K562 (cell line): ENCODE results near the gene AKT1S1. TPM values are rescaled to one million over a fixed set of nuclear protein-coding genes. Genes with fewer than 3 reads are reported as not detected.

Source experiments
- CBX2 ChIP-seq: fragments of 200-600 bp; sonication (generic); IDR thresholded peaks from one replicate; pipeline ENCODE4 v1.6.1; 2012; ENCODE audit warnings: mild to moderate bottlenecking, low read length, inconsistent platforms; ENCODE audit not compliant: insufficient read depth, poor library complexity, severe bottlenecking
- DPF2 ChIP-seq: fragments of 450-650 bp; IDR thresholded peaks from 2 replicates; pipeline ENCODE4 v1.6.1; 2016
- GTF2E2 ChIP-seq: fragments of 200-800 bp; sonication (Bioruptor generic); IDR thresholded peaks from 2 replicates; pipeline ENCODE4 v1.6.1; 2016; ENCODE audit warnings: missing genetic modification characterization, missing compliant biosample characterization
- HNRNPL ChIP-seq: fragments of 200-400 bp; formaldehyde crosslinking; IDR thresholded peaks from 2 replicates; pipeline ENCODE4 v1.6.1; 2017; ENCODE audit warnings: low read depth, mild to moderate bottlenecking, low read length
- NCOR1 ChIP-seq: fragments of 450-650 bp; IDR thresholded peaks from 2 replicates; pipeline ENCODE4 v1.6.1; 2016; ENCODE audit warnings: mild to moderate bottlenecking, moderate library complexity
- NR2F6 ChIP-seq: fragments of 450-650 bp; formaldehyde crosslinking; IDR thresholded peaks from 2 replicates; pipeline ENCODE4 v1.4.0; 2020; ENCODE audit warnings: mild to moderate bottlenecking
- POLR2AphosphoS5 ChIP-seq: IDR thresholded peaks from 2 replicates; pipeline ENCODE4 v1.6.1; 2011; ENCODE audit warnings: mild to moderate bottlenecking, low read depth, low read length, moderate library complexity; ENCODE audit not compliant: control insufficient read depth, insufficient read depth
- RHOXF2B ChIP-seq: fragments of 250-450 bp; sonication (Bioruptor Pico); conservative IDR thresholded peaks from 2 replicates; pipeline ENCODE4 v1.5.1; 2021
- SMARCA5 ChIP-seq: fragments of 450-650 bp; IDR thresholded peaks from 2 replicates; pipeline ENCODE4 v1.6.1; 2016
- STAG1 ChIP-seq: sonication (generic); formaldehyde crosslinking; IDR thresholded peaks from 2 replicates; pipeline ENCODE4 v1.5.0; 2020; ENCODE audit warnings: missing genetic modification reagents, borderline replicate concordance
- U2AF1 ChIP-seq: fragments of 200-400 bp; formaldehyde crosslinking; optimal IDR thresholded peaks from 2 replicates; pipeline ENCODE3; 2017; ENCODE audit warnings: mild to moderate bottlenecking, low read depth, low read length, moderate library complexity
- ZNF184 ChIP-seq: sonication (generic); formaldehyde crosslinking; IDR thresholded peaks from 2 replicates; pipeline ENCODE4 v1.5.0; 2020; ENCODE audit warnings: missing genetic modification reagents
- ZNF23 ChIP-seq: fragments of 250-450 bp; sonication (Bioruptor Pico); IDR thresholded peaks from 2 replicates; pipeline ENCODE4 v1.4.0; 2020; ENCODE audit warnings: mild to moderate bottlenecking
- ZNF707 ChIP-seq: fragments of 250-450 bp; sonication (Bioruptor Pico); conservative IDR thresholded peaks from 2 replicates; pipeline ENCODE4 v1.8.0; 2022; ENCODE audit warnings: inconsistent platforms, mild to moderate bottlenecking, moderate library complexity
- polyA plus RNA-seq, 8 experiments: library from polyadenylated mRNA; depleted of rRNA in 4 of 8; stranded (reverse) in 5 of 8; unstranded in 3 of 8; fragments of >200 nt; fragmentation: Nextera tagmentation in 2 of 8; fragmentation: Illumina TruSeq in 1 of 8; extraction: Ambion mirVana in 2 of 8; extraction: Trizol in 1 of 8; gene quantifications; 2 replicates each; pipeline versions ENCODE4 v1.2.1 to v1.2.3, GENCODE V29; 2011 to 2014; ENCODE audit warnings: inconsistent platforms in 1 of 8, missing spikeins in 1 of 8
- total RNA-seq, 7 experiments: library from RNA; depleted of rRNA in 6 of 7; stranded (reverse); fragments of >200 nt in 6 of 7; fragmentation: Illumina TruSeq in 2 of 7; extraction: Trizol in 2 of 7; gene quantifications; 2 replicates each; pipeline versions ENCODE4 v1.2.1 to v1.2.3, GENCODE V29; 2011 to 2021; ENCODE audit warnings: low replicate concordance in 1 of 7
- TF ChIP-seq, protein P1 (sequence below): fragments of 250-450 bp; sonication (Bioruptor Pico); IDR thresholded peaks from 2 replicates; pipeline ENCODE4 v1.5.1; 2021; ENCODE audit warnings: mild to moderate bottlenecking
- TF ChIP-seq, protein P2 (sequence below): fragments of 450-650 bp; formaldehyde crosslinking; IDR thresholded peaks from 2 replicates; pipeline ENCODE4 v1.4.0; 2022; ENCODE audit warnings: mild to moderate bottlenecking, moderate library complexity
- TF ChIP-seq, protein P3 (sequence below): fragments of 250-450 bp; sonication (Bioruptor Pico); IDR thresholded peaks from 2 replicates; pipeline ENCODE4 v1.8.0; 2022; ENCODE audit warnings: moderate library complexity, mild to moderate bottlenecking, inconsistent platforms
- TF ChIP-seq, protein P4 (sequence below): fragments of 450-650 bp; IDR thresholded peaks from 2 replicates; pipeline ENCODE4 v1.6.1; 2018; ENCODE audit not compliant: partially characterized antibody
- TF ChIP-seq, protein P5 (sequence below): fragments of 450-650 bp; formaldehyde crosslinking; IDR thresholded peaks from 2 replicates; pipeline ENCODE4 v1.4.0; 2020; ENCODE audit warnings: mild to moderate bottlenecking

The AKT1S1 gene
- total and polyA plus RNA-seq, 9 of the 15 experiments (the other 6 are each of a cell fraction or from before 2014, with no cell fraction given) = 1.2 to 50.3 (median 17.1) TPM

DNA sequence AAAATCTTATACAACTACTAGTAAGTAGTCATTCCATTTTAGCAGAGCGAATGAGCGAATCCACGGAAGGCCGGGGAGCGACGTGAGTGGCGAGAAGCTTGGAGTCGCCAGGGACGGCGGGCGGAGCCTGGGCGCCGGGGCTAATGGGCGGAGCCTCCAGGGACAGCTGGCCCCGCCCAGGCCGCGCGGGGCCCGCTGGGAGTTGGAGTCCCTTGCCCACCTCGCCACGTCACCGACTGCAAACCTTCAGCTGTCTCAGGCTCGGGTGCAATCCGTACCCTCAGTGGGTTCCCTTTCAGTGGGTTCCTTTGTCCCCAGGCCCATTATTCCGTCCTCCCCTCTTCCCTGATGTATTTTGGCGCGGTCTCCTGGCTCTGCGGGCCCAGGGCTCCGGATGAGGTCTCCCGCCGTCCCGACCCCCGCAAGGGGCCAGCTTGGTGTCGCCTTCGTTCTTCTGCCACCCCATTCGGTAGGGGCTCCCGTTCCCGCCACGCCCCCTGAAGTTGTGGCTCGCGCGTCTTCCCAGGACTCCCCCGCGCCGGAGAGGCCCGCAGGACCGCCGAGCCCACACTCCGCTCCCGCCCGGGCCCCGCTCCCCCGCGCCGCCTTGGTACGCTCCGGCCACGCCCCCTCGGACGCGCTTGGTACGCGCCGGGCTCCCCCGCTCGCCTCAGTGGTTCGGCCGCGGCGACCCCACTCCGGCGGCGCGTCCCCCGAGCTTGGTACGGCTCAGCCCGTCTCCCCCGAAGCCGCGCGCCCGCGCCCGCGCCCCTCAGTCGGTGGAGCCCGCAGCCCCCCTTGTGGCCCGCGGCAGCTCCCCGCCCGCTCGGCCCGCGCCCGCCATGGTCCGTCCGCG is 26.4 kb downstream of the AKT1S1 start, which contains the start of gene PTOV1 (continued):
- TF ChIP-seq, protein P1, sequence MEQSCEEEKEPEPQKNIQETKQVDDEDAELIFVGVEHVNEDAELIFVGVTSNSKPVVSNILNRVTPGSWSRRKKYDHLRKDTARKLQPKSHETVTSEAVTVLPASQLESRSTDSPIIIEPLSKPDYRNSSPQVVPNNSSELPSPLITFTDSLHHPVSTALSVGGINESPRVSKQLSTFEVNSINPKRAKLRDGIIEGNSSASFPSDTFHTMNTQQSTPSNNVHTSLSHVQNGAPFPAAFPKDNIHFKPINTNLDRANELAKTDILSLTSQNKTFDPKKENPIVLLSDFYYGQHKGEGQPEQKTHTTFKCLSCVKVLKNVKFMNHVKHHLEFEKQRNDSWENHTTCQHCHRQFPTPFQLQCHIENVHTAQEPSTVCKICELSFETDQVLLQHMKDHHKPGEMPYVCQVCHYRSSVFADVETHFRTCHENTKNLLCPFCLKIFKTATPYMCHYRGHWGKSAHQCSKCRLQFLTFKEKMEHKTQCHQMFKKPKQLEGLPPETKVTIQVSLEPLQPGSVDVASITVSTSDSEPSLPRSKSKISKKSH = no peak
- TF ChIP-seq, protein P2, sequence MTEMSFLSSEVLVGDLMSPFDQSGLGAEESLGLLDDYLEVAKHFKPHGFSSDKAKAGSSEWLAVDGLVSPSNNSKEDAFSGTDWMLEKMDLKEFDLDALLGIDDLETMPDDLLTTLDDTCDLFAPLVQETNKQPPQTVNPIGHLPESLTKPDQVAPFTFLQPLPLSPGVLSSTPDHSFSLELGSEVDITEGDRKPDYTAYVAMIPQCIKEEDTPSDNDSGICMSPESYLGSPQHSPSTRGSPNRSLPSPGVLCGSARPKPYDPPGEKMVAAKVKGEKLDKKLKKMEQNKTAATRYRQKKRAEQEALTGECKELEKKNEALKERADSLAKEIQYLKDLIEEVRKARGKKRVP (CRISPR knock-in tag) = no peak
- TF ChIP-seq CBX2 = no peak
- TF ChIP-seq, protein P3, sequence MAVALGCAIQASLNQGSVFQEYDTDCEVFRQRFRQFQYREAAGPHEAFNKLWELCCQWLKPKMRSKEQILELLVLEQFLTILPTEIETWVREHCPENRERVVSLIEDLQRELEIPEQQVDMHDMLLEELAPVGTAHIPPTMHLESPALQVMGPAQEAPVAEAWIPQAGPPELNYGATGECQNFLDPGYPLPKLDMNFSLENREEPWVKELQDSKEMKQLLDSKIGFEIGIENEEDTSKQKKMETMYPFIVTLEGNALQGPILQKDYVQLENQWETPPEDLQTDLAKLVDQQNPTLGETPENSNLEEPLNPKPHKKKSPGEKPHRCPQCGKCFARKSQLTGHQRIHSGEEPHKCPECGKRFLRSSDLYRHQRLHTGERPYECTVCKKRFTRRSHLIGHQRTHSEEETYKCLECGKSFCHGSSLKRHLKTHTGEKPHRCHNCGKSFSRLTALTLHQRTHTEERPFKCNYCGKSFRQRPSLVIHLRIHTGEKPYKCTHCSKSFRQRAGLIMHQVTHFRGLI = no peak
- TF ChIP-seq, protein P4, sequence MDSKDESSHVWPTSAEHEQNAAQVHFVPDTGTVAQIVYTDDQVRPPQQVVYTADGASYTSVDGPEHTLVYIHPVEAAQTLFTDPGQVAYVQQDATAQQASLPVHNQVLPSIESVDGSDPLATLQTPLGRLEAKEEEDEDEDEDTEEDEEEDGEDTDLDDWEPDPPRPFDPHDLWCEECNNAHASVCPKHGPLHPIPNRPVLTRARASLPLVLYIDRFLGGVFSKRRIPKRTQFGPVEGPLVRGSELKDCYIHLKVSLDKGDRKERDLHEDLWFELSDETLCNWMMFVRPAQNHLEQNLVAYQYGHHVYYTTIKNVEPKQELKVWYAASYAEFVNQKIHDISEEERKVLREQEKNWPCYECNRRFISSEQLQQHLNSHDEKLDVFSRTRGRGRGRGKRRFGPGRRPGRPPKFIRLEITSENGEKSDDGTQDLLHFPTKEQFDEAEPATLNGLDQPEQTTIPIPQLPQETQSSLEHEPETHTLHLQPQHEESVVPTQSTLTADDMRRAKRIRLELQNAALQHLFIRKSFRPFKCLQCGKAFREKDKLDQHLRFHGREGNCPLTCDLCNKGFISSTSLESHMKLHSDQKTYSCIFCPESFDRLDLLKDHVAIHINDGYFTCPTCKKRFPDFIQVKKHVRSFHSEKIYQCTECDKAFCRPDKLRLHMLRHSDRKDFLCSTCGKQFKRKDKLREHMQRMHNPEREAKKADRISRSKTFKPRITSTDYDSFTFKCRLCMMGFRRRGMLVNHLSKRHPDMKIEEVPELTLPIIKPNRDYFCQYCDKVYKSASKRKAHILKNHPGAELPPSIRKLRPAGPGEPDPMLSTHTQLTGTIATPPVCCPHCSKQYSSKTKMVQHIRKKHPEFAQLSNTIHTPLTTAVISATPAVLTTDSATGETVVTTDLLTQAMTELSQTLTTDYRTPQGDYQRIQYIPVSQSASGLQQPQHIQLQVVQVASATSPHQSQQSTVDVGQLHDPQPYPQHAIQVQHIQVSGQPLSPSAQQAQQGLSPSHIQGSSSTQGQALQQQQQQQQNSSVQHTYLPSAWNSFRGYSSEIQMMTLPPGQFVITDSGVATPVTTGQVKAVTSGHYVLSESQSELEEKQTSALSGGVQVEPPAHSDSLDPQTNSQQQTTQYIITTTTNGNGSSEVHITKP = peak; percentile 99
- TF ChIP-seq GTF2E2 (tag) = peak; percentile 73; the same call in 1 of the 2 replicates
- TF ChIP-seq POLR2AphosphoS5 = peak; percentile 45
- TF ChIP-seq, protein P5, sequence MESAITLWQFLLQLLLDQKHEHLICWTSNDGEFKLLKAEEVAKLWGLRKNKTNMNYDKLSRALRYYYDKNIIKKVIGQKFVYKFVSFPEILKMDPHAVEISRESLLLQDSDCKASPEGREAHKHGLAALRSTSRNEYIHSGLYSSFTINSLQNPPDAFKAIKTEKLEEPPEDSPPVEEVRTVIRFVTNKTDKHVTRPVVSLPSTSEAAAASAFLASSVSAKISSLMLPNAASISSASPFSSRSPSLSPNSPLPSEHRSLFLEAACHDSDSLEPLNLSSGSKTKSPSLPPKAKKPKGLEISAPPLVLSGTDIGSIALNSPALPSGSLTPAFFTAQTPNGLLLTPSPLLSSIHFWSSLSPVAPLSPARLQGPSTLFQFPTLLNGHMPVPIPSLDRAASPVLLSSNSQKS (CRISPR knock-in tag) = no peak
- TF ChIP-seq DPF2 = no peak
- 0 out of 2 replicates have a peak, but pooled peaks have one; percentile 57 for TF ChIP-seq HNRNPL
- peak; percentile 78; the same call in 1 of the 2 replicates for TF ChIP-seq NR2F6
- no peak for TF ChIP-seq STAG1 (CRISPR knock-in tag)
- TF ChIP-seq ZNF23 (CRISPR knock-in tag) = no peak
- no peak for TF ChIP-seq ZNF184 (CRISPR knock-in tag)
- 0 out of 2 replicates have a peak, but pooled peaks have one; percentile 16 for TF ChIP-seq NCOR1
- no peak for TF ChIP-seq RHOXF2B (CRISPR knock-in tag)
- no peak for TF ChIP-seq U2AF1
- no peak for TF ChIP-seq SMARCA5
- no peak for TF ChIP-seq ZNF707 (CRISPR knock-in tag)
